K562 (cell line): Measurements from ENCODE around the gene ADAP1. TPM values are rescaled to one million over a fixed set of nuclear protein-coding genes. Genes with fewer than 3 reads are reported as not detected.

ENCODE experiments used
- ATAC-seq: fragments of 200-7000 bp; cut with Tn5 transposase; 3 replicates; pipeline ENCODE4 v1.9.1; 2020; ENCODE audit warnings: moderate library complexity
- BruUV-seq: library from RNA; stranded (reverse); fragments of 400-500 nt; replicated peaks from 2 replicates; lab custom pipeline; 2021; lab: Mats Ljungman, UMichigan
- CTCF ChIA-PET: fragments of 300-600 bp; formaldehyde crosslinking; extraction: SDS; loops from one replicate; lab custom pipeline; 2021; ENCODE audit warnings: low intra/inter-chr PET ratio; lab: Yijun Ruan, JAX
- POLR2A ChIA-PET: fragments of 300-600, 350-650 bp; sonication (Branson Sonifier 250); formaldehyde crosslinking; extraction: SDS; loops from one replicate; lab custom pipeline; 2021; ENCODE audit warnings: antibody characterized with exemption, inconsistent platforms; lab: Yijun Ruan, JAX
- DNase-seq, 4 experiments: peaks; one replicate each; pipeline versions ENCODE4 v3.0.0 to v3.0.0-alpha.2; 2011 to 2018; ENCODE audit warnings: low spot score in 3 of 4, mixed read lengths in 3 of 4; ENCODE audit errors: extremely low read depth in 1 of 4
- FAIRE-seq: peaks from 2 replicates; lab custom pipeline; 2011; peaks lifted over from hg19 to GRCh38; lab: Jason Lieb, UNC
- H2AFZ ChIP-seq: 2 replicates; pipeline ENCODE4 v1.6.0; 2011; ENCODE audit warnings: low read depth, low read length, control low read depth, inconsistent platforms
- H3K27ac ChIP-seq: fragments of 200-600 bp; 3 replicates; pipeline ENCODE4 v1.8.0; 2011; ENCODE audit warnings: low read depth, mild to moderate bottlenecking, control low read depth, inconsistent platforms, low read length, moderate library complexity, mixed read lengths; ENCODE audit errors: extremely low read depth
- H3K27me3 ChIP-seq, 2 experiments: fragments of 300-600 bp in 1 of 2; 2 replicates in 1 of 2; 3 replicates in 1 of 2; pipeline versions ENCODE4 v1.6.0 to v1.8.0; 2011; ENCODE audit warnings: inconsistent platforms in 2 of 2, low read length in 2 of 2, mild to moderate bottlenecking in 1 of 2, mixed read lengths in 1 of 2, moderate library complexity in 1 of 2; ENCODE audit not compliant: control insufficient read depth in 2 of 2, insufficient read depth in 2 of 2
- H3K36me3 ChIP-seq: fragments of 300-600 bp; 3 replicates; pipeline ENCODE4 v1.8.0; 2011; ENCODE audit warnings: mild to moderate bottlenecking, low read length, inconsistent platforms; ENCODE audit not compliant: control insufficient read depth, insufficient read depth
- H3K4me1 ChIP-seq, 2 experiments: fragments of 200-600 bp in 1 of 2; replicated peaks in 1 of 2; 2 replicates in 1 of 2; 3 replicates in 1 of 2; pipeline versions ENCODE4 v1.5.1 to v1.8.0; 2011; ENCODE audit warnings: inconsistent platforms in 2 of 2, low read length in 2 of 2, mild to moderate bottlenecking in 1 of 2, mixed read lengths in 1 of 2, moderate library complexity in 1 of 2; ENCODE audit not compliant: control insufficient read depth in 2 of 2, insufficient read depth in 2 of 2
- H3K4me2 ChIP-seq: 2 replicates; pipeline ENCODE4 v1.6.1; 2011; ENCODE audit warnings: low read length, control low read depth, inconsistent platforms, mixed read lengths; ENCODE audit not compliant: insufficient read depth
- H3K4me3 ChIP-seq: fragments of 200-600 bp; sonication (generic), shearing (Covaris generic); 2 replicates; pipeline ENCODE4 v1.5.1; 2016; ENCODE audit warnings: control low read depth, inconsistent platforms
- H3K79me2 ChIP-seq: fragments of 200-600 bp; 3 replicates; pipeline ENCODE4 v1.8.0; 2011; ENCODE audit warnings: low read length, inconsistent platforms; ENCODE audit not compliant: control insufficient read depth, insufficient read depth
- H3K9ac ChIP-seq, 2 experiments: 2 replicates each; pipeline versions ENCODE4 v1.6.0 to v1.6.1; 2011; ENCODE audit warnings: low read depth in 2 of 2, low read length in 2 of 2, control low read depth in 1 of 2, inconsistent platforms in 1 of 2, mild to moderate bottlenecking in 1 of 2, mixed read lengths in 1 of 2; ENCODE audit not compliant: insufficient read depth in 1 of 2
- H3K9me1 ChIP-seq: one replicate; pipeline ENCODE4 v1.6.0; 2011; ENCODE audit warnings: inconsistent platforms, mild to moderate bottlenecking, low read length, moderate library complexity; ENCODE audit not compliant: control insufficient read depth, insufficient read depth
- H3K9me3 ChIP-seq: replicated peaks from 2 replicates; pipeline ENCODE4 v1.5.1; 2011; ENCODE audit warnings: low read depth, low read length, inconsistent platforms; ENCODE audit not compliant: control insufficient read depth, insufficient read depth
- H4K20me1 ChIP-seq: replicated peaks from 2 replicates; pipeline ENCODE4 v1.6.1; 2011; ENCODE audit warnings: low read length, inconsistent platforms, mixed read lengths; ENCODE audit not compliant: control insufficient read depth, insufficient read depth
- CBFA2T2 ChIP-seq: fragments of 450-650 bp; conservative IDR thresholded peaks from 2 replicates; pipeline ENCODE4 v1.6.1; 2017; ENCODE audit warnings: mild to moderate bottlenecking
- MXI1 ChIP-seq: IDR thresholded peaks from 2 replicates; pipeline ENCODE4 v1.6.1; 2011; ENCODE audit warnings: low read depth, mild to moderate bottlenecking, improper control_type of control experiment, low read length
- POLR2G ChIP-seq: fragments of 200-400 bp; formaldehyde crosslinking; IDR thresholded peaks from 2 replicates; pipeline ENCODE4 v1.6.1; 2017; ENCODE audit warnings: low read depth, mild to moderate bottlenecking, antibody characterized with exemption, low read length, moderate library complexity
- SREBF2 ChIP-seq: sonication (generic); formaldehyde crosslinking; IDR thresholded peaks from 2 replicates; pipeline ENCODE4 v1.4.0; 2020; ENCODE audit warnings: mild to moderate bottlenecking, missing genetic modification reagents
- ZFP36 ChIP-seq: fragments of 150-350 bp; IDR thresholded peaks from 2 replicates; pipeline ENCODE4 v1.6.1; 2018; ENCODE audit warnings: low read length, low read depth; ENCODE audit not compliant: partially characterized antibody
- WGBS: fragments of 100-300 bp; shearing (Covaris generic); methylation state at CpG from one replicate; pipeline ENCODE4 v1.1.6; 2016; ENCODE audit warnings: low coverage, mixed read lengths; ENCODE audit not compliant: insufficient coverage; ENCODE audit errors: missing lambda C conversion rate; 5-methylcytosine and 5-hydroxymethylcytosine counted together
- in situ Hi-C: fragments of 300-500 bp; cut with MboI; formaldehyde crosslinking; loops from 4 replicates; pipeline ENCODE4 v1.15.0; 2018; ENCODE audit warnings: inconsistent platforms, mixed read lengths
- intact Hi-C: fragments of 100-400 bp; cut with micrococcal nuclease; formaldehyde crosslinking; loops from 2 replicates; pipeline ENCODE4 v1.14.2; 2022
- polyA plus RNA-seq, 8 experiments: library from polyadenylated mRNA; depleted of rRNA in 4 of 8; stranded (reverse) in 5 of 8; unstranded in 3 of 8; fragments of >200 nt; fragmentation: Nextera tagmentation in 2 of 8; fragmentation: Illumina TruSeq in 1 of 8; extraction: Ambion mirVana in 2 of 8; extraction: Trizol in 1 of 8; gene quantifications; 2 replicates each; pipeline versions ENCODE4 v1.2.1 to v1.2.3, GENCODE V29; 2011 to 2014; ENCODE audit warnings: inconsistent platforms in 1 of 8, missing spikeins in 1 of 8
- total RNA-seq, 7 experiments: library from RNA; depleted of rRNA in 6 of 7; stranded (reverse); fragments of >200 nt in 6 of 7; fragmentation: Illumina TruSeq in 2 of 7; extraction: Trizol in 2 of 7; gene quantifications; 2 replicates each; pipeline versions ENCODE4 v1.2.1 to v1.2.3, GENCODE V29; 2011 to 2021; ENCODE audit warnings: low replicate concordance in 1 of 7
- TF ChIP-seq, protein P1 (sequence below): fragments of 450-650 bp; formaldehyde crosslinking; conservative IDR thresholded peaks from 2 replicates; pipeline ENCODE4 v1.4.0; 2022; ENCODE audit warnings: mild to moderate bottlenecking, missing genetic modification characterization
- TF ChIP-seq, protein P2 (sequence below): sonication (generic); formaldehyde crosslinking; IDR thresholded peaks from 2 replicates; pipeline ENCODE4 v1.8.0; 2022; ENCODE audit warnings: mild to moderate bottlenecking, missing genetic modification reagents, borderline replicate concordance
- TF ChIP-seq, protein P3 (sequence below): sonication (generic); formaldehyde crosslinking; IDR thresholded peaks from 2 replicates; pipeline ENCODE4 v1.4.0; 2020; ENCODE audit warnings: mild to moderate bottlenecking, missing genetic modification reagents

ADAP1 gene
- total and polyA plus RNA-seq, 9 of the 15 experiments (the other 6 are each of a cell fraction or from before 2014, with no cell fraction given), result 0.27 to 1.4 (median 0.52) TPM; not detected in 3

DNA sequence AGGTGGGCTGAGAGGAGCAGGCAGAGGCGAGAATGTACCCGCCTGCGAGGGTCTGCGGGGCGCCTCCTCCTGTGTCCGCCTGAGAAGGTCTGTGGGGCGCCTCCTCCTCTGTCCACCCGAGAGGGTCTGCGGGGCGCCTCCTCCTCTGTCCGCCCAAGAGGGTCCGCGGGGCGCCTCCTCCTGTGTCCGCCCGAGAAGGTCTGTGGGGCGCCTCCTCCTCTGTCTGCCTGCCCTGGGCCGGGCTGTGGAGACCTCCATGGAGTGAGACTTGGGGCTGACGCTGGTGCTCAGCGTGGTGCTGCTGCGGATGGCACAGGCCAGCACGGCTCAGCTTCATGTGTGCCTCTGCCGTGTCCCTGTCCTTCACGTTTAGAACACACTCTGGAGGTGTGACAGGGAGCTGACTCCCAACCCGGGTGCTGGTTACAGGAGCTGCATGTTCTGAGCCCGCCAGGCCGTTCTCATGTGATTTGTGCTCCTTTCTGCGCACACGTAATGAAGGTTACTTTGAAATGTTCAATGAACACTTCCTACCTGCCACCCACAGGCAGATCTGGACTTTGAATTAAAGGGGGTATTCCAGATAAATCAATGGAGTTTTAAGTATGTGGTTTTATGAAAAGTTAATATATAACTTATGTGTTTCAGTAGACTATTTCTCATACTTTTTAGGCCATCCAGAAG lies 98.7 kb downstream of the ADAP1 start:
- Histone ChIP-seq H2AFZ (no peak overlapping the region), H3K79me2 (no peaks in the 10 kb centered on the region), H3K27me3 (no peaks in the 10 kb centered on the region), H3K9ac (no peak overlapping the region), H4K20me1 (0 out of 2 replicates have a peak, but pooled peaks cover 5% of the 10 kb centered on the region), H3K27ac (no peak overlapping the region), H3K36me3 (peaks cover 94% of the 10 kb centered on the region), H3K9me1 (peaks cover 4% of the 10 kb centered on the region), H3K9me3 (no peaks in the 10 kb centered on the region), H3K4me1 (peaks cover 14 to 29% of the 10 kb centered on the region in 2 experiments; a peak in 4 of 5 replicates), H3K4me3 (no peak overlapping the region), H3K4me2 (no peak overlapping the region)
- CTCF ChIA-PET, result interaction anchor here (0.6 kb wide), 1 partner anchor 95 kb away, joined by 3 read pairs; no protein-coding TSS in a partner anchor
- WGBS, result 94% methylated on average over 19 of the region's 29 CpGs
- FAIRE-seq (no peak), DNase-seq (no peak), ATAC-seq (no peak)
- POLR2A ChIA-PET, result no interaction called here
- 0 out of 2 replicates have a peak, but pooled peaks have one; percentile 16 for TF ChIP-seq POLR2G
- no peak for TF ChIP-seq CBFA2T2
- no TSS peak for BruUV-seq
- in situ Hi-C loops (no loop called here), intact Hi-C loops (no loop called here)

DNA sequence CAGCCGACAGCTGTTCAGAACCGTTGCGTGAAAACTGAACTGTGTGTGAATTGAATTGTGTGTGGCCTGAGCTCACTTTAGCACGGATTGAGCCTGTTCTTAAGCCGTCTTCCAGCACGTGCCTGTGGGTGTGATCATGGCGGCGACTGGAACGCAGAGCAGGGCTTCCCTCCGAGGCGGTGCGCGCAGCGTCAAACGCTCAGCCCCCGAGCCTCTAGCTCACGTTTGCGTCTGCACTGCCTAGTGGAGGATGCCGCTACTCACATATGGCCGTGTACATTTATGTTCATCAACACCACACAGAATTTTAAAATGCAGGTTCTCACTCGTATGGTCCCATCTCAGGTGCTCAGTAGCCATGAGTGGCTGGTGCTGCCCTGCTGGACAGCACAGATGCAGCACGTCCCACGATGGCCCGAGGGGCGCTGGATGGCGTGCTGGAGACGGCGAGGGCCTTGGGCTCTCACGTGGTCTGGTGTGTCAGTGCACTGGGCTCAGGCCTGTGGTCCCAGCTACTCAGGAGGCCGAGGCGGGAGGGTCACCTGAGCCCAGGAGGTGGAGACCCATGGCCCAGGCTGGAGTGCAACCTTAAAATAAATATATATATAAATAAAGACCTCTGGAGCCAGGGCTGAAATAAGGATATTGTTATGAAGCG lies 100.2 kb downstream of the ADAP1 start:
- Histone ChIP-seq H3K9ac (no peak overlapping the region), H3K79me2 (no peaks in the 10 kb centered on the region), H3K9me3 (no peaks in the 10 kb centered on the region), H4K20me1 (0 out of 2 replicates have a peak, but pooled peaks cover 3% of the 10 kb centered on the region), H2AFZ (no peak overlapping the region), H3K4me2 (no peak overlapping the region), H3K27ac (no peak overlapping the region), H3K9me1 (peaks cover 4% of the 10 kb centered on the region), H3K4me1 (peaks cover 9 to 22% of the 10 kb centered on the region in 2 experiments; a peak in 4 of 5 replicates), H3K36me3 (peaks cover 91% of the 10 kb centered on the region), H3K4me3 (no peak overlapping the region), H3K27me3 (no peaks in the 10 kb centered on the region)
- DNase-seq (no peak), ATAC-seq (no peak), FAIRE-seq (no peak)
- BruUV-seq, result no TSS peak
- POLR2A ChIA-PET, result no interaction called here
- intact Hi-C loops (no loop called here), in situ Hi-C loops (no loop called here)
- CTCF ChIA-PET, result no interaction called here
- 97% methylated on average over 31 of the region's 32 CpGs for WGBS
- no peak for TF ChIP-seq MXI1
- TF ChIP-seq, protein P1, sequence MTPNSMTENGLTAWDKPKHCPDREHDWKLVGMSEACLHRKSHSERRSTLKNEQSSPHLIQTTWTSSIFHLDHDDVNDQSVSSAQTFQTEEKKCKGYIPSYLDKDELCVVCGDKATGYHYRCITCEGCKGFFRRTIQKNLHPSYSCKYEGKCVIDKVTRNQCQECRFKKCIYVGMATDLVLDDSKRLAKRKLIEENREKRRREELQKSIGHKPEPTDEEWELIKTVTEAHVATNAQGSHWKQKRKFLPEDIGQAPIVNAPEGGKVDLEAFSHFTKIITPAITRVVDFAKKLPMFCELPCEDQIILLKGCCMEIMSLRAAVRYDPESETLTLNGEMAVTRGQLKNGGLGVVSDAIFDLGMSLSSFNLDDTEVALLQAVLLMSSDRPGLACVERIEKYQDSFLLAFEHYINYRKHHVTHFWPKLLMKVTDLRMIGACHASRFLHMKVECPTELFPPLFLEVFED (CRISPR knock-in tag), result no peak
- no peak for TF ChIP-seq SREBF2 (CRISPR knock-in tag)
- no peak for TF ChIP-seq ZFP36
- TF ChIP-seq, protein P2, sequence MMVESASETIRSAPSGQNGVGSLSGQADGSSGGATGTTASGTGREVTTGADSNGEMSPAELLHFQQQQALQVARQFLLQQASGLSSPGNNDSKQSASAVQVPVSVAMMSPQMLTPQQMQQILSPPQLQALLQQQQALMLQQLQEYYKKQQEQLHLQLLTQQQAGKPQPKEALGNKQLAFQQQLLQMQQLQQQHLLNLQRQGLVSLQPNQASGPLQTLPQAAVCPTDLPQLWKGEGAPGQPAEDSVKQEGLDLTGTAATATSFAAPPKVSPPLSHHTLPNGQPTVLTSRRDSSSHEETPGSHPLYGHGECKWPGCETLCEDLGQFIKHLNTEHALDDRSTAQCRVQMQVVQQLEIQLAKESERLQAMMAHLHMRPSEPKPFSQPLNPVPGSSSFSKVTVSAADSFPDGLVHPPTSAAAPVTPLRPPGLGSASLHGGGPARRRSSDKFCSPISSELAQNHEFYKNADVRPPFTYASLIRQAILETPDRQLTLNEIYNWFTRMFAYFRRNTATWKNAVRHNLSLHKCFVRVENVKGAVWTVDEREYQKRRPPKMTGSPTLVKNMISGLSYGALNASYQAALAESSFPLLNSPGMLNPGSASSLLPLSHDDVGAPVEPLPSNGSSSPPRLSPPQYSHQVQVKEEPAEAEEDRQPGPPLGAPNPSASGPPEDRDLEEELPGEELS (CRISPR knock-in tag), result no peak
- TF ChIP-seq, protein P3, sequence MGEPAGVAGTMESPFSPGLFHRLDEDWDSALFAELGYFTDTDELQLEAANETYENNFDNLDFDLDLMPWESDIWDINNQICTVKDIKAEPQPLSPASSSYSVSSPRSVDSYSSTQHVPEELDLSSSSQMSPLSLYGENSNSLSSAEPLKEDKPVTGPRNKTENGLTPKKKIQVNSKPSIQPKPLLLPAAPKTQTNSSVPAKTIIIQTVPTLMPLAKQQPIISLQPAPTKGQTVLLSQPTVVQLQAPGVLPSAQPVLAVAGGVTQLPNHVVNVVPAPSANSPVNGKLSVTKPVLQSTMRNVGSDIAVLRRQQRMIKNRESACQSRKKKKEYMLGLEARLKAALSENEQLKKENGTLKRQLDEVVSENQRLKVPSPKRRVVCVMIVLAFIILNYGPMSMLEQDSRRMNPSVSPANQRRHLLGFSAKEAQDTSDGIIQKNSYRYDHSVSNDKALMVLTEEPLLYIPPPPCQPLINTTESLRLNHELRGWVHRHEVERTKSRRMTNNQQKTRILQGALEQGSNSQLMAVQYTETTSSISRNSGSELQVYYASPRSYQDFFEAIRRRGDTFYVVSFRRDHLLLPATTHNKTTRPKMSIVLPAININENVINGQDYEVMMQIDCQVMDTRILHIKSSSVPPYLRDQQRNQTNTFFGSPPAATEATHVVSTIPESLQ, result no peak
